Vein endothelial cell (primary cell): Measurements from ENCODE around the gene ARHGEF19. TPM values are rescaled to one million over a fixed set of nuclear protein-coding genes. Genes with fewer than 3 reads are reported as not detected.

Experiments used
- small RNA-seq: library from RNA; depleted of rRNA; stranded (forward); fragments of <200 nt; gene quantifications from one replicate; pipeline ENCODE3, GENCODE V24; 2012
- total RNA-seq: library from RNA; depleted of rRNA; stranded (reverse); fragments of >200 nt; gene quantifications from 2 replicates; pipeline ENCODE4 v1.2.3, GENCODE V29; 2012

Gene ARHGEF19
- total RNA-seq = 2.3 and 5.9 TPM in 2 replicates

GRCh38 chr1:16212251-16212961 is at the start of gene ARHGEF19:
ARHGEF19 (minus strand) TSS chr1:16212652; CDS start chr1:16209054, 3,598 bp downstream.

GRCh38 chr1:16236511-16237342 is 24.3 kb upstream of the ARHGEF19 start, which contains the start of gene CPLANE2:
CPLANE2 (minus strand) TSS chr1:16237183; CDS start chr1:16236742, 441 bp downstream.

GRCh38 chr1:16155537-16156410 is 56.7 kb downstream of the ARHGEF19 start, which contains the start of gene EPHA2:
EPHA2 (minus strand) TSS chr1:16156069; CDS start chr1:16155932, 137 bp downstream.

Small RNA genes lying within 50 kb of the gene (small RNA-seq; reads per million reads assigned to genes)
- gene MT1XP1 = 0.13 reads per million

Other genes starting within 250 kb of the ARHGEF19 start
- gene ZBTB17, start 236.6 kb downstream of the ARHGEF19 start, total RNA-seq = 30.1 and 41.5 TPM in 2 replicates
- gene SRARP, start 208.4 kb downstream of the ARHGEF19 start, total RNA-seq = not detected in 2 replicates
- gene HSPB7, start 194.6 kb downstream of the ARHGEF19 start, total RNA-seq = under 0.01 TPM in 1 of 2 replicates, not detected in the other
- gene CLCNKA, start 190.6 kb downstream of the ARHGEF19 start, total RNA-seq = not detected in 2 replicates
- under 0.01 TPM in 1 of 2 replicates, not detected in the other for gene CLCNKB, start 168.9 kb downstream of the ARHGEF19 start, total RNA-seq
- gene FAM131C, start 139.0 kb downstream of the ARHGEF19 start, total RNA-seq = 0.33 and 0.38 TPM in 2 replicates
- gene EPHA2, start 56.6 kb downstream of the ARHGEF19 start, total RNA-seq = 158 and 218 TPM in 2 replicates
- gene CPLANE2, start 24.5 kb upstream of the ARHGEF19 start, total RNA-seq = 4.5 and 4.6 TPM in 2 replicates
- gene FBXO42, start 139.8 kb upstream of the ARHGEF19 start, total RNA-seq = 17.2 and 20.3 TPM in 2 replicates
- gene SZRD1, start 154.6 kb upstream of the ARHGEF19 start, total RNA-seq = 105 TPM in 2 replicates
- gene SPATA21, start 224.8 kb upstream of the ARHGEF19 start, total RNA-seq = not detected in 2 replicates
- 171 and 178 TPM in 2 replicates for gene NECAP2, start 228.1 kb upstream of the ARHGEF19 start, total RNA-seq